Ishikawa (cell line): ENCODE data around the gene WWOX.

Experiments
- EGR1 ChIP-seq: IDR thresholded peaks from 2 replicates; pipeline ENCODE4 v1.6.1; 2012
- EP300 ChIP-seq: IDR thresholded peaks from 2 replicates; pipeline ENCODE4 v1.6.1; 2012; ENCODE audit warnings: borderline replicate concordance
- TAF1 ChIP-seq: IDR thresholded peaks from 2 replicates; pipeline ENCODE4 v1.6.1; 2012; ENCODE audit warnings: low read depth, mild to moderate bottlenecking
- TCF12 ChIP-seq: IDR thresholded peaks from 2 replicates; pipeline ENCODE4 v1.6.1; 2012; ENCODE audit warnings: low read depth

DNA sequence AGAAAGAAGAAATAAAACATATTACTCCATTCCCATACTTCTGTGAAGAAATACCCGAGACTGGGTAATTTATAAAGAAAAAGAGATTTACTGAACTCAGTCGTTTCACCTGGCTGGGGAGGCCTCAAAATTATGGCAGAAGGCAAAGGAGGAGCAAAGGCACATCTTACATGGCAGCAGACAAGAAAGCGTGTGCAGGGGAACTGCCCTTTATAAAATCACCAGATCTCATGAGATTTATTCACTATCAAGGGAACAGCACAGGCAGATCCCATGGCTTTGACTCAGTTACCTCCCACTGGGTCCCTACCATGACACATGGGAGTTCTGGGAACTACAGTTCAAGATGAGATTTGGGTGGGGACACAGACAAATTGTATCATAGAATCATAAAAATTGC, 365.4 kb downstream of the WWOX start:
- no peak for TF ChIP-seq EGR1
- no peak for TF ChIP-seq EP300
- no peak for TF ChIP-seq TCF12
- no peak for TF ChIP-seq TAF1
